Breast epithelium (tissue), 4 donors: ENCODE measurements around the gene MUC6. TPM values are rescaled to one million over a fixed set of nuclear protein-coding genes. Genes with fewer than 3 reads are reported as not detected.
A peak's percentile ranks its signal among the peaks of the same experiment; 100 is the strongest.

Source experiments
- DNase-seq, 2 donors: peaks; one replicate each; pipeline ENCODE4 v3.0.0-alpha.2; 2019; ENCODE audit warnings: low spot score in 2 of 2
- H3K27ac ChIP-seq, 2 donors: fragments of 200-600 bp; sonication (generic) in 1 of 2; one replicate each; pipeline ENCODE4 v1.5.1; 2016 to 2019; ENCODE audit warnings: mild to moderate bottlenecking in 1 of 2
- H3K27me3 ChIP-seq, 2 donors: fragments of 200-600 bp; sonication (generic) in 1 of 2; one replicate each; pipeline versions ENCODE4 v1.5.1 to v1.6.0; 2017 to 2019; ENCODE audit warnings: control low read depth in 1 of 2, mild to moderate bottlenecking in 1 of 2
- H3K36me3 ChIP-seq: fragments of 200-600 bp; one replicate; pipeline ENCODE4 v1.5.1; 2019
- H3K4me1 ChIP-seq, 2 donors: fragments of 200-600 bp; sonication (generic); one replicate each; pipeline ENCODE4 v1.5.1; 2016 to 2019; ENCODE audit warnings: control low read depth in 1 of 2
- H3K4me3 ChIP-seq, 3 donors: fragments of 200-600 bp; sonication (generic); 1 replicate in 2 of 3; 2 replicates in 1 of 3; pipeline ENCODE4 v1.5.1; 2016 to 2019; ENCODE audit warnings: mild to moderate bottlenecking in 3 of 3, moderate library complexity in 2 of 3
- H3K9me3 ChIP-seq, 2 donors: fragments of 200-600 bp; sonication (generic) in 1 of 2; one replicate each; pipeline ENCODE4 v1.5.1; 2016 to 2019; ENCODE audit warnings: control low read depth in 1 of 2
- CTCF ChIP-seq, 3 donors: fragments of 450-650 bp; IDR thresholded peaks; one replicate each; pipeline ENCODE4 v1.5.1; 2016 to 2017; ENCODE audit warnings: antibody characterized with exemption in 3 of 3, mild to moderate bottlenecking in 3 of 3, moderate library complexity in 3 of 3
- POLR2A ChIP-seq: fragments of 450-650 bp; IDR thresholded peaks from one replicate; pipeline ENCODE4 v1.6.1; 2016; ENCODE audit warnings: antibody characterized with exemption, mild to moderate bottlenecking, moderate library complexity
- POLR2AphosphoS5 ChIP-seq, 3 donors: sonication (generic); formaldehyde crosslinking; IDR thresholded peaks; one replicate each; pipeline ENCODE4 v1.6.1; 2017; ENCODE audit warnings: antibody characterized with exemption in 3 of 3
- intact Hi-C: fragments of 100-400 bp; cut with DNase I; formaldehyde crosslinking; loops from one replicate; pipeline ENCODE4 v1.15.1; 2023; ENCODE audit warnings: low total_unique reads
- total RNA-seq, 3 donors: library from RNA; depleted of rRNA; stranded (reverse); fragments of >200 nt; gene quantifications; one replicate each; pipeline ENCODE4 v1.1.0, GENCODE V29; 2016

The MUC6 gene
- total RNA-seq, 3 donors from 2014 or later, result 1.3 to 1.9 TPM; not detected in 1

GRCh38 chr11:1041471-1041870 lies 5.0 kb upstream of the MUC6 start:
- DNase-seq, result no peak
- no peak for TF ChIP-seq CTCF (IDR thresholded peaks at IDR 0.05)
- no peak for TF ChIP-seq POLR2A
- no peak for TF ChIP-seq POLR2AphosphoS5 (IDR thresholded peaks at IDR 0.05)
- no peaks in the 10 kb centered on the region for H3K9me3 ChIP-seq
- no peaks in the 10 kb centered on the region for H3K4me1 ChIP-seq
- intact Hi-C loops, result no loop called here
- H3K27me3 ChIP-seq, result peaks cover 0 to 36% of the 10 kb centered on the region in 2 donors
- H3K36me3 ChIP-seq, result no peaks in the 10 kb centered on the region
- H3K27ac ChIP-seq, result no peak overlapping the region
- no peak overlapping the region for H3K4me3 ChIP-seq

- TF ChIP-seq CTCF (IDR thresholded peaks at IDR 0.05), result no peak
- Histone ChIP-seq H3K27ac (no peak overlapping the region), H3K4me1 (no peaks in the 10 kb centered on the region), H3K36me3 (no peaks in the 10 kb centered on the region), H3K9me3 (no peaks in the 10 kb centered on the region), H3K27me3 (peaks cover 0 to 40% of the 10 kb centered on the region in 2 donors), H3K4me3 (no peak overlapping the region)
- no peak for DNase-seq
- intact Hi-C loops, result no loop called here
Observed at GRCh38 chr11:1041149-1041467, 4.6 kb upstream of the MUC6 start.

GRCh38 chr11:1040428-1041148 lies 4.1 kb upstream of the MUC6 start:
- Histone ChIP-seq H3K27me3 (peaks cover 0 to 45% of the 10 kb centered on the region in 2 donors), H3K36me3 (no peaks in the 10 kb centered on the region), H3K9me3 (no peaks in the 10 kb centered on the region), H3K4me1 (no peaks in the 10 kb centered on the region), H3K4me3 (no peak overlapping the region), H3K27ac (peak overlapping the region in 1 of 2 donors; percentile 51)
- intact Hi-C loops, result no loop called here
- no peak for TF ChIP-seq CTCF (IDR thresholded peaks at IDR 0.05)
- TF ChIP-seq POLR2AphosphoS5 (IDR thresholded peaks at IDR 0.05), result no peak
- TF ChIP-seq POLR2A, result no peak
- no peak for DNase-seq

GRCh38 chr11:1039481-1040427 lies 3.2 kb upstream of the MUC6 start:
- TF ChIP-seq POLR2A, result no peak
- TF ChIP-seq POLR2AphosphoS5 (IDR thresholded peaks at IDR 0.05), result no peak
- no peak for TF ChIP-seq CTCF (IDR thresholded peaks at IDR 0.05)
- intact Hi-C loops, result no loop called here
- Histone ChIP-seq H3K4me1 (no peaks in the 10 kb centered on the region), H3K9me3 (no peaks in the 10 kb centered on the region), H3K27me3 (peaks cover 0 to 53% of the 10 kb centered on the region in 2 donors), H3K27ac (peak overlapping the region in 1 of 2 donors; percentile 51), H3K36me3 (no peaks in the 10 kb centered on the region), H3K4me3 (no peak overlapping the region)
- peak in 1 of 2 donors; percentile 31 for DNase-seq

- no peak overlapping the region for H3K27ac ChIP-seq
- DNase-seq, result no peak
- peaks cover 0 to 61% of the 10 kb centered on the region in 2 donors for H3K27me3 ChIP-seq
Observed at GRCh38 chr11:1038921-1039320, 2.4 kb upstream of the MUC6 start.

More at GRCh38 chr11:1038921-1039320, 2.4 kb upstream of the MUC6 start:
- Histone ChIP-seq H3K9me3 (no peaks in the 10 kb centered on the region), H3K36me3 (no peaks in the 10 kb centered on the region), H3K4me3 (no peak overlapping the region), H3K4me1 (no peaks in the 10 kb centered on the region)
- TF ChIP-seq CTCF (IDR thresholded peaks at IDR 0.05) (no peak), POLR2AphosphoS5 (IDR thresholded peaks at IDR 0.05) (no peak), POLR2A (no peak)
- intact Hi-C loops, result no loop called here
